Fibroblast of upper back skin (primary cell): ENCODE results near the gene RAB12.
"Not testable (repeated sequence)": the region's sequence is repeated elsewhere in the genome, so short reads cannot be mapped to it uniquely, and the experiment has no call there.

Source experiments
- DNase-seq: peaks from one replicate; pipeline ENCODE4 v3.0.0-alpha.2; 2013

The RAB12 gene

GRCh38 chr18:8614875-8615274 is 5.6 kb downstream of the RAB12 start:
- DNase-seq = no peak

GRCh38 chr18:8615397-8616027 is 6.3 kb downstream of the RAB12 start:
- peak; percentile 96 for DNase-seq

GRCh38 chr18:8616028-8616401 is 6.8 kb downstream of the RAB12 start:
- DNase-seq = no peak

GRCh38 chr18:8617907-8618306 is 8.7 kb downstream of the RAB12 start:
- no peak for DNase-seq

GRCh38 chr18:8619041-8619440 is 9.8 kb downstream of the RAB12 start:
- no peak for DNase-seq

GRCh38 chr18:8619835-8620577 is 10.8 kb downstream of the RAB12 start:
- DNase-seq = no peak

- DNase-seq = no peak
Observed at GRCh38 chr18:8620845-8621244, 11.6 kb downstream of the RAB12 start.

GRCh38 chr18:8622625-8623024 is 13.4 kb downstream of the RAB12 start:
- not testable (repeated sequence) for DNase-seq

GRCh38 chr18:8623549-8624106 is 14.4 kb downstream of the RAB12 start:
- DNase-seq = no peak

- DNase-seq = no peak
Observed at GRCh38 chr18:8625461-8626092, 16.3 kb downstream of the RAB12 start.

- DNase-seq = no peak
Observed at GRCh38 chr18:8626414-8627106, 17.3 kb downstream of the RAB12 start.

GRCh38 chr18:8627107-8627472 is 17.9 kb downstream of the RAB12 start:
- DNase-seq = no peak

- no peak for DNase-seq
Observed at GRCh38 chr18:8627540-8627939, 18.3 kb downstream of the RAB12 start.

GRCh38 chr18:8629602-8630001 is 20.4 kb downstream of the RAB12 start:
- no peak for DNase-seq

GRCh38 chr18:8630546-8630945 is 21.3 kb downstream of the RAB12 start:
- no peak for DNase-seq

- DNase-seq = no peak
Observed at GRCh38 chr18:8631265-8631664, 22.0 kb downstream of the RAB12 start.

GRCh38 chr18:8632386-8632785 is 23.1 kb downstream of the RAB12 start:
- no peak for DNase-seq

GRCh38 chr18:8634508-8634907 is 25.3 kb downstream of the RAB12 start:
- DNase-seq = no peak

- DNase-seq = peak; percentile 42
Observed at GRCh38 chr18:8635087-8635486, 25.9 kb downstream of the RAB12 start.

- DNase-seq = no peak
Observed at GRCh38 chr18:8639762-8640161, 30.5 kb downstream of the RAB12 start.

- DNase-seq = peak; percentile 65
Observed at GRCh38 chr18:8643326-8643878, 34.2 kb downstream of the RAB12 start.

- not testable (repeated sequence) for DNase-seq
Observed at GRCh38 chr18:8647359-8647758, 38.1 kb downstream of the RAB12 start.
